HG03432 (cell line): Measurements from ENCODE around the gene TMEM178B.
"Not testable (repeated sequence)": the region's sequence is repeated elsewhere in the genome, so short reads cannot be mapped to it uniquely, and the experiment has no call there.

Experiments used
- ATAC-seq: cut with Tn5 transposase; IDR thresholded peaks from one replicate; pipeline ENCODE4 v1.9.1; 2021; ENCODE audit warnings: mild to moderate bottlenecking, moderate library complexity; ENCODE audit not compliant: unreplicated experiment

The TMEM178B gene

GRCh38 chr7:141074162-141074991 lies 513 bp downstream of the TMEM178B start:
- ATAC-seq = peak; percentile 37

GRCh38 chr7:141074997-141075396 lies 1.1 kb downstream of the TMEM178B start:
- ATAC-seq = no peak

GRCh38 chr7:141076377-141076776 lies 2.5 kb downstream of the TMEM178B start:
- ATAC-seq = no peak

GRCh38 chr7:141079219-141079618 lies 5.4 kb downstream of the TMEM178B start:
- no peak for ATAC-seq

- ATAC-seq = not testable (repeated sequence)
Observed at GRCh38 chr7:141089490-141089889, 15.6 kb downstream of the TMEM178B start.

GRCh38 chr7:141094336-141095070 lies 20.6 kb downstream of the TMEM178B start:
- ATAC-seq = no peak

- ATAC-seq = no peak
Observed at GRCh38 chr7:141097430-141097829, 23.6 kb downstream of the TMEM178B start.

- no peak for ATAC-seq
Observed at GRCh38 chr7:141102436-141102835, 28.6 kb downstream of the TMEM178B start.

GRCh38 chr7:141103847-141104429 lies 30.1 kb downstream of the TMEM178B start:
- ATAC-seq = no peak

GRCh38 chr7:141113131-141113530 lies 39.3 kb downstream of the TMEM178B start:
- no peak for ATAC-seq

GRCh38 chr7:141114029-141114664 lies 40.3 kb downstream of the TMEM178B start:
- no peak for ATAC-seq

GRCh38 chr7:141115965-141116364 lies 42.1 kb downstream of the TMEM178B start:
- ATAC-seq = no peak

GRCh38 chr7:141116661-141117060 lies 42.8 kb downstream of the TMEM178B start:
- ATAC-seq = not testable (repeated sequence)

- ATAC-seq = no peak
Observed at GRCh38 chr7:141118767-141119166, 44.9 kb downstream of the TMEM178B start.

- ATAC-seq = no peak
Observed at GRCh38 chr7:141119187-141119586, 45.3 kb downstream of the TMEM178B start.

GRCh38 chr7:141122736-141123135 lies 48.9 kb downstream of the TMEM178B start:
- ATAC-seq = no peak

- no peak for ATAC-seq
Observed at GRCh38 chr7:141123522-141123921, 49.7 kb downstream of the TMEM178B start.

GRCh38 chr7:141126107-141126506 lies 52.2 kb downstream of the TMEM178B start:
- no peak for ATAC-seq

GRCh38 chr7:141128506-141128905 lies 54.6 kb downstream of the TMEM178B start:
- no peak for ATAC-seq

- no peak for ATAC-seq
Observed at GRCh38 chr7:141128931-141129330, 55.1 kb downstream of the TMEM178B start.

- no peak for ATAC-seq
Observed at GRCh38 chr7:141132671-141133070, 58.8 kb downstream of the TMEM178B start.
